Stimulated activated CD4-positive, alpha-beta T cell treated with anti-CD3 and anti-CD28 coated beads, Interleukin-2, amount 100 ng/mL, for 4 hours (primary cell): Measurements from ENCODE around the gene SIK2.
A peak's percentile ranks its signal among the peaks of the same experiment; 100 is the strongest.
"Not testable (repeated sequence)": the region's sequence is repeated elsewhere in the genome, so short reads cannot be mapped to it uniquely, and the experiment has no call there.

Experiments
- DNase-seq: peaks from one replicate; pipeline ENCODE4 v3.0.0-alpha.2; 2020; ENCODE audit warnings: low read depth

Gene SIK2

GRCh38 chr11:111761036-111761435 is 158.8 kb downstream of the SIK2 start:
- DNase-seq: no peak

- DNase-seq: no peak
Measured at GRCh38 chr11:111762526-111762925, 160.3 kb downstream of the SIK2 start.

GRCh38 chr11:111762981-111763643 is 160.9 kb downstream of the SIK2 start:
- no peak for DNase-seq

GRCh38 chr11:111764621-111765020 is 162.4 kb downstream of the SIK2 start:
- DNase-seq: no peak

GRCh38 chr11:111765320-111765983 is 163.2 kb downstream of the SIK2 start:
- no peak for DNase-seq

- DNase-seq: peak; percentile 51
Measured at GRCh38 chr11:111765984-111766833, 164.0 kb downstream of the SIK2 start, which contains the start of gene PPP2R1B. Gene PPP2R1B (minus strand): TSS chr11:111766389. CDS start chr11:111766361, 28 bp downstream.

- DNase-seq: no peak
Measured at GRCh38 chr11:111766834-111767142, 164.5 kb downstream of the SIK2 start.

- no peak for DNase-seq
Measured at GRCh38 chr11:111770581-111771134, 168.4 kb downstream of the SIK2 start.

- not testable (repeated sequence) for DNase-seq
Measured at GRCh38 chr11:111771205-111771604, 169.0 kb downstream of the SIK2 start.

- DNase-seq: no peak
Measured at GRCh38 chr11:111772535-111772934, 170.3 kb downstream of the SIK2 start.

GRCh38 chr11:111774955-111775710 is 172.9 kb downstream of the SIK2 start:
- DNase-seq: no peak

- DNase-seq: no peak
Measured at GRCh38 chr11:111776398-111777093, 174.3 kb downstream of the SIK2 start.

GRCh38 chr11:111777094-111778046 is 175.1 kb downstream of the SIK2 start:
- DNase-seq: peak; percentile 12

- no peak for DNase-seq
Measured at GRCh38 chr11:111778047-111778558, 175.9 kb downstream of the SIK2 start.

- no peak for DNase-seq
Measured at GRCh38 chr11:111779118-111779517, 176.9 kb downstream of the SIK2 start.
